WTC11 (cell line): ENCODE results near the gene SERPINA4. TPM values are rescaled to one million over a fixed set of nuclear protein-coding genes. Genes with fewer than 3 reads are reported as not detected.
A peak's percentile ranks its signal among the peaks of the same experiment; 100 is the strongest.

Experiments
- ATAC-seq: fragments of 200-7000 bp; cut with Tn5 transposase; 2 replicates; pipeline ENCODE4 v1.10.0; 2021; ENCODE audit warnings: mild to moderate bottlenecking, moderate library complexity
- CTCF ChIA-PET: fragments of 300-600 bp; sonication (Branson Sonifier 250); formaldehyde crosslinking; loops from one replicate; lab custom pipeline; 2021; ENCODE audit warnings: antibody characterized with exemption; lab: Charles Lee
- POLR2A ChIA-PET: fragments of 350-600 bp; sonication (Branson Sonifier 250); formaldehyde crosslinking; loops from one replicate; lab custom pipeline; 2021; ENCODE audit warnings: antibody characterized with exemption; lab: Charles Lee
- DNase-seq: peaks from one replicate; pipeline ENCODE4 v3.0.0; 2021; ENCODE audit warnings: low spot score
- H3K27ac Mint-ChIP-seq: 2 replicates; pipeline ENCODE4 v1.8.0; 2021; ENCODE audit warnings: mixed read lengths
- H3K27me3 Mint-ChIP-seq: 2 replicates; pipeline ENCODE4 v1.8.0; 2021; ENCODE audit warnings: low read depth, mild to moderate bottlenecking, moderate library complexity, mixed read lengths
- H3K36me3 Mint-ChIP-seq: 2 replicates; pipeline ENCODE4 v1.8.0; 2021; ENCODE audit warnings: mixed read lengths
- H3K4me1 Mint-ChIP-seq: 2 replicates; pipeline ENCODE4 v1.8.0; 2022; ENCODE audit warnings: mixed read lengths
- H3K4me3 Mint-ChIP-seq: 2 replicates; pipeline ENCODE4 v1.8.0; 2021; ENCODE audit warnings: mild to moderate bottlenecking, moderate library complexity, mixed read lengths
- H3K9me3 Mint-ChIP-seq: 2 replicates; pipeline ENCODE4 v1.8.0; 2021; ENCODE audit warnings: mixed read lengths
- ATF2 ChIP-seq: sonication (generic); formaldehyde crosslinking; IDR thresholded peaks from 2 replicates; pipeline ENCODE4 v1.8.1; 2022; ENCODE audit warnings: low read depth, missing genetic modification reagents, borderline replicate concordance
- CBFB ChIP-seq: sonication (generic); formaldehyde crosslinking; IDR thresholded peaks from 2 replicates; pipeline ENCODE4 v1.8.1; 2022; ENCODE audit warnings: mild to moderate bottlenecking, low read depth, missing genetic modification reagents
- E2F4 ChIP-seq: sonication (generic); formaldehyde crosslinking; IDR thresholded peaks from 2 replicates; pipeline ENCODE4 v1.8.1; 2022; ENCODE audit warnings: low read depth, mild to moderate bottlenecking, moderate library complexity, missing genetic modification reagents, borderline replicate concordance
- EMX1 ChIP-seq: fragments of 250-450 bp; sonication (Bioruptor Pico); IDR thresholded peaks from 2 replicates; pipeline ENCODE4 v1.8.0; 2021; ENCODE audit warnings: mild to moderate bottlenecking
- FOXP1 ChIP-seq: sonication (generic); formaldehyde crosslinking; IDR thresholded peaks from 2 replicates; pipeline ENCODE4 v1.8.0; 2022; ENCODE audit warnings: missing genetic modification reagents, mild to moderate bottlenecking, moderate library complexity, borderline replicate concordance
- GTF2I ChIP-seq: fragments of 250-450 bp; sonication (Bioruptor Pico); conservative IDR thresholded peaks from 2 replicates; pipeline ENCODE4 v1.4.0; 2021; ENCODE audit warnings: mild to moderate bottlenecking
- MAX ChIP-seq: sonication (generic); formaldehyde crosslinking; IDR thresholded peaks from 2 replicates; pipeline ENCODE4 v1.8.0; 2022; ENCODE audit warnings: mild to moderate bottlenecking, missing genetic modification reagents
- MLX ChIP-seq: sonication (generic); formaldehyde crosslinking; IDR thresholded peaks from 2 replicates; pipeline ENCODE4 v1.8.1; 2023; ENCODE audit warnings: mild to moderate bottlenecking, missing genetic modification reagents, moderate library complexity
- NR2C2 ChIP-seq: sonication (generic); formaldehyde crosslinking; IDR thresholded peaks from 2 replicates; pipeline ENCODE4 v1.8.0; 2022; ENCODE audit warnings: mild to moderate bottlenecking, missing genetic modification reagents
- PRRX2 ChIP-seq: fragments of 250-450 bp; sonication (Bioruptor Pico); IDR thresholded peaks from 2 replicates; pipeline ENCODE4 v1.8.0; 2021; ENCODE audit warnings: mild to moderate bottlenecking
- TCF7 ChIP-seq: sonication (generic); formaldehyde crosslinking; IDR thresholded peaks from 2 replicates; pipeline ENCODE4 v1.8.0; 2022; ENCODE audit warnings: mild to moderate bottlenecking, low read depth, missing genetic modification reagents, moderate library complexity
- ZBTB21 ChIP-seq: sonication (generic); formaldehyde crosslinking; IDR thresholded peaks from 2 replicates; pipeline ENCODE4 v1.8.1; 2023; ENCODE audit warnings: mild to moderate bottlenecking, missing genetic modification reagents, borderline replicate concordance
- ZNF219 ChIP-seq: sonication (generic); formaldehyde crosslinking; IDR thresholded peaks from 2 replicates; pipeline ENCODE4 v1.8.0; 2023; ENCODE audit warnings: missing genetic modification reagents, mild to moderate bottlenecking, borderline replicate concordance
- ZNF232 ChIP-seq: sonication (generic); formaldehyde crosslinking; IDR thresholded peaks from 2 replicates; pipeline ENCODE4 v1.8.0; 2022; ENCODE audit warnings: mild to moderate bottlenecking, missing genetic modification reagents
- ZNF263 ChIP-seq: sonication (generic); formaldehyde crosslinking; IDR thresholded peaks from 2 replicates; pipeline ENCODE4 v1.8.1; 2022; ENCODE audit warnings: low read depth, mild to moderate bottlenecking, moderate library complexity, missing genetic modification reagents
- ZNF317 ChIP-seq: sonication (generic); formaldehyde crosslinking; IDR thresholded peaks from 2 replicates; pipeline ENCODE4 v1.8.1; 2023; ENCODE audit warnings: low read depth, mild to moderate bottlenecking, moderate library complexity, missing genetic modification reagents, borderline replicate concordance
- ZNF396 ChIP-seq: fragments of 250-450 bp; sonication (Bioruptor Pico); IDR thresholded peaks from 2 replicates; pipeline ENCODE4 v1.8.0; 2021; ENCODE audit warnings: mild to moderate bottlenecking, moderate library complexity, borderline replicate concordance
- ZNF671 ChIP-seq: fragments of 250-450 bp; sonication (Bioruptor Pico); IDR thresholded peaks from 2 replicates; pipeline ENCODE4 v1.8.0; 2021; ENCODE audit warnings: mild to moderate bottlenecking
- total RNA-seq: library from RNA; stranded (reverse); gene quantifications from 3 replicates; pipeline ENCODE4 v1.2.3, GENCODE V29; 2021
- TF ChIP-seq, protein P1 (sequence below): sonication (generic); formaldehyde crosslinking; conservative IDR thresholded peaks from 2 replicates; pipeline ENCODE4 v1.8.1; 2023; ENCODE audit warnings: mild to moderate bottlenecking, low read depth, missing genetic modification reagents, moderate library complexity
- TF ChIP-seq, protein P2 (sequence below): sonication (generic); formaldehyde crosslinking; IDR thresholded peaks from 2 replicates; pipeline ENCODE4 v1.8.1; 2023; ENCODE audit warnings: mild to moderate bottlenecking, missing genetic modification reagents

SERPINA4 gene
- total RNA-seq, 1 experiment from 2014 or later: not detected

DNA sequence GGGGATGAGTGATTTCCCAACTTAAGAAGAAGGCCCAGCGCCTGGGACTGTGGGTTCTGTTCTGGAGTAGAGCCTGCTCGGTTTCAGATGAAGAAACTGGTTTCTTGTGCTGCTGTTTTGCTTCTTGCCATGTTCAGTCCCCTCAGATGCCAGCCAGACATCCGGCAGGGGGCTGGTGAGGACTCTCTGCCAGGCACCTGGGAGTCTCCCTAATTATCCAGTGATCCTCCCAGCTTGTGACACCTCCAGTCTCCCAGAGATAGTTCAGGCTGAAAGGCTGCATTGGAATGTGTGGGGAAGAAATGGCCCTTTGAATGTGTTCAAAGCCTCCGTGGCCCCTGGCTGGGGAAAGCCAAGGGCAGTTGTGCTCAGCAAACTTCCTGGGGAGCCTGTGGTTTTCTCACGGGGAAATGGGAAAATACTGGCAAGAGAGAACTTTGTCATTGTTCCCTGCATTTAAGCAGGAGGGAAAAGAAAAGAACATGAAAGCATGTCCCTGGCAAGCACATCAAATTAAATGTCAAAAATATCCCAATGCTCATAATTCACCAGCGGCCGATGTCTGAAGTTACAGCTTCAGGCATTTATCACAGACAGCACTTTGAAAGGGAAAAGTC is 43.5 kb upstream of the SERPINA4 start:
- H3K4me3 Mint-ChIP-seq: no peak overlapping the region
- TF ChIP-seq ZNF263 (CRISPR knock-in tag): no peak
- no peak for TF ChIP-seq CBFB (CRISPR knock-in tag)
- no peak for TF ChIP-seq ZNF317 (CRISPR knock-in tag)
- TF ChIP-seq E2F4 (CRISPR knock-in tag): no peak
- TF ChIP-seq, protein P1, sequence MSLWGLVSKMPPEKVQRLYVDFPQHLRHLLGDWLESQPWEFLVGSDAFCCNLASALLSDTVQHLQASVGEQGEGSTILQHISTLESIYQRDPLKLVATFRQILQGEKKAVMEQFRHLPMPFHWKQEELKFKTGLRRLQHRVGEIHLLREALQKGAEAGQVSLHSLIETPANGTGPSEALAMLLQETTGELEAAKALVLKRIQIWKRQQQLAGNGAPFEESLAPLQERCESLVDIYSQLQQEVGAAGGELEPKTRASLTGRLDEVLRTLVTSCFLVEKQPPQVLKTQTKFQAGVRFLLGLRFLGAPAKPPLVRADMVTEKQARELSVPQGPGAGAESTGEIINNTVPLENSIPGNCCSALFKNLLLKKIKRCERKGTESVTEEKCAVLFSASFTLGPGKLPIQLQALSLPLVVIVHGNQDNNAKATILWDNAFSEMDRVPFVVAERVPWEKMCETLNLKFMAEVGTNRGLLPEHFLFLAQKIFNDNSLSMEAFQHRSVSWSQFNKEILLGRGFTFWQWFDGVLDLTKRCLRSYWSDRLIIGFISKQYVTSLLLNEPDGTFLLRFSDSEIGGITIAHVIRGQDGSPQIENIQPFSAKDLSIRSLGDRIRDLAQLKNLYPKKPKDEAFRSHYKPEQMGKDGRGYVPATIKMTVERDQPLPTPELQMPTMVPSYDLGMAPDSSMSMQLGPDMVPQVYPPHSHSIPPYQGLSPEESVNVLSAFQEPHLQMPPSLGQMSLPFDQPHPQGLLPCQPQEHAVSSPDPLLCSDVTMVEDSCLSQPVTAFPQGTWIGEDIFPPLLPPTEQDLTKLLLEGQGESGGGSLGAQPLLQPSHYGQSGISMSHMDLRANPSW (CRISPR knock-in tag): no peak
- no peak for TF ChIP-seq ZBTB21 (CRISPR knock-in tag)
- TF ChIP-seq, protein P2, sequence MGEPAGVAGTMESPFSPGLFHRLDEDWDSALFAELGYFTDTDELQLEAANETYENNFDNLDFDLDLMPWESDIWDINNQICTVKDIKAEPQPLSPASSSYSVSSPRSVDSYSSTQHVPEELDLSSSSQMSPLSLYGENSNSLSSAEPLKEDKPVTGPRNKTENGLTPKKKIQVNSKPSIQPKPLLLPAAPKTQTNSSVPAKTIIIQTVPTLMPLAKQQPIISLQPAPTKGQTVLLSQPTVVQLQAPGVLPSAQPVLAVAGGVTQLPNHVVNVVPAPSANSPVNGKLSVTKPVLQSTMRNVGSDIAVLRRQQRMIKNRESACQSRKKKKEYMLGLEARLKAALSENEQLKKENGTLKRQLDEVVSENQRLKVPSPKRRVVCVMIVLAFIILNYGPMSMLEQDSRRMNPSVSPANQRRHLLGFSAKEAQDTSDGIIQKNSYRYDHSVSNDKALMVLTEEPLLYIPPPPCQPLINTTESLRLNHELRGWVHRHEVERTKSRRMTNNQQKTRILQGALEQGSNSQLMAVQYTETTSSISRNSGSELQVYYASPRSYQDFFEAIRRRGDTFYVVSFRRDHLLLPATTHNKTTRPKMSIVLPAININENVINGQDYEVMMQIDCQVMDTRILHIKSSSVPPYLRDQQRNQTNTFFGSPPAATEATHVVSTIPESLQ (CRISPR knock-in tag): no peak
- TF ChIP-seq NR2C2 (CRISPR knock-in tag): no peak
- no peak overlapping the region; the same call in 1 of the 2 replicates for H3K27ac Mint-ChIP-seq
- peak; percentile 32; the same call in 1 of the 2 replicates for ATAC-seq
- ChIA-PET CTCF (interaction anchor here (1.2 to 2.1 kb wide), 3 partner anchors 31 to 94 kb away, joined by 4 to 10 read pairs (median 6); no protein-coding TSS in a partner anchor), POLR2A (no interaction called here)
- peaks cover 15% of the 10 kb centered on the region for H3K9me3 Mint-ChIP-seq
- peaks cover 11% of the 10 kb centered on the region for H3K36me3 Mint-ChIP-seq
- DNase-seq: no peak
- H3K4me1 Mint-ChIP-seq: peaks cover 19% of the 10 kb centered on the region
- H3K27me3 Mint-ChIP-seq: peaks cover 3% of the 10 kb centered on the region; the same call in 1 of the 2 replicates

DNA sequence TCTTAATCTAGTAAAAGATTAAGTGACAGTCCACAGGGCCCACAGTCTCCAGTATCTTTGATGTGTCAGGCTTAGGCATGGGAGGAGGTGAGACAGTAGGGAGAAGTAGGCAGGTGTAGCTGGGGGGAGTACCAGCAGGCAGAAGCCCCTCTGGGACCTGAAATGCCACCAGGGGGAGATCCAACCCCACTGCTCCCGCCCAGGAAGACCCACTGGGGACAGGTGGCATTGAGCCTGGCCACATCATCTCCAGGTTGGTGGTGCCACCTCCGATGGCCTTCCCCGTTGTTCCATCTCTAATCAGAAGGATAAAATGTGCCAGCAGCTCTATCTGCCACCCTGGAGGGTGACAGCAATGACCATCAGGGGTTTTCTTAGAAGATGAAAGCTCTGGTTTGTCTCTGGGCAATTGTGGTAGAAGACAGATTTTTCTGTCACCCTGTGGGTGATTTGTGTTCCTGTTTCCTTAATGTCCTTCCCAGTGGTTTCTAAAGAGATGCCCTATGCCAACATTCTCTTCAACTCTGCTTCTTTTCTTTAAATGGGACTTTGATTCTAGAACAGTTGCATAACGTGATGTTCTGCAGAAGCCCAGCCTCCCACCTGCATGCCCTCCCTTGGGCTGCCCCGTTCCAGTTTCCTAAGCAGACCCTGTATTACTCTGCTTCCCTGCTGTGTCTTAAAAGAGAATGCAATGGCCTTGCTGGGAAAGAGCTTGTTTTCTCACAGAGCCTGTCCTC is 39.7 kb upstream of the SERPINA4 start:
- DNase-seq (no peak), ATAC-seq (no peak)
- no peak overlapping the region for H3K4me3 Mint-ChIP-seq
- H3K27me3 Mint-ChIP-seq: peaks cover 3% of the 10 kb centered on the region; the same call in 1 of the 2 replicates
- peaks cover 18% of the 10 kb centered on the region for H3K4me1 Mint-ChIP-seq
- TF ChIP-seq MAX (CRISPR knock-in tag) (no peak), MLX (CRISPR knock-in tag) (no peak), PRRX2 (no peak), TCF7 (CRISPR knock-in tag) (no peak), ZNF671 (CRISPR knock-in tag) (no peak), FOXP1 (CRISPR knock-in tag) (no peak), ATF2 (no peak), ZNF232 (no peak), ZNF396 (CRISPR knock-in tag) (no peak), ZNF219 (no peak), EMX1 (CRISPR knock-in tag) (no peak), GTF2I (CRISPR knock-in tag) (no peak), ZNF263 (CRISPR knock-in tag) (no peak)
- no peak overlapping the region for H3K27ac Mint-ChIP-seq
- peaks cover 11% of the 10 kb centered on the region for H3K36me3 Mint-ChIP-seq
- ChIA-PET POLR2A (no interaction called here), CTCF (interaction anchor here (0.6 to 1.8 kb wide), 3 partner anchors 27 to 727 kb away, joined by 3 to 14 read pairs (median 9); no protein-coding TSS in a partner anchor)
- peaks cover 19% of the 10 kb centered on the region for H3K9me3 Mint-ChIP-seq
